ENCODE data around the gene LMBR1.
A peak's percentile ranks its signal among the peaks of the same experiment; 100 is the strongest.
"Not testable (repeated sequence)": the region's sequence is repeated elsewhere in the genome, so short reads cannot be mapped to it uniquely, and the experiment has no call there.

The LMBR1 gene

GRCh38 chr7:156655983-156656382 lies 237.0 kb downstream of the LMBR1 start:
- DNase-seq (ENCODE audit: low spot score) = no peak

GRCh38 chr7:156655251-156655650 lies 237.7 kb downstream of the LMBR1 start:
- DNase-seq (ENCODE audit: low spot score) = no peak

GRCh38 chr7:156654511-156655234 lies 238.3 kb downstream of the LMBR1 start:
- DNase-seq (ENCODE audit: low spot score) = no peak

DNA sequence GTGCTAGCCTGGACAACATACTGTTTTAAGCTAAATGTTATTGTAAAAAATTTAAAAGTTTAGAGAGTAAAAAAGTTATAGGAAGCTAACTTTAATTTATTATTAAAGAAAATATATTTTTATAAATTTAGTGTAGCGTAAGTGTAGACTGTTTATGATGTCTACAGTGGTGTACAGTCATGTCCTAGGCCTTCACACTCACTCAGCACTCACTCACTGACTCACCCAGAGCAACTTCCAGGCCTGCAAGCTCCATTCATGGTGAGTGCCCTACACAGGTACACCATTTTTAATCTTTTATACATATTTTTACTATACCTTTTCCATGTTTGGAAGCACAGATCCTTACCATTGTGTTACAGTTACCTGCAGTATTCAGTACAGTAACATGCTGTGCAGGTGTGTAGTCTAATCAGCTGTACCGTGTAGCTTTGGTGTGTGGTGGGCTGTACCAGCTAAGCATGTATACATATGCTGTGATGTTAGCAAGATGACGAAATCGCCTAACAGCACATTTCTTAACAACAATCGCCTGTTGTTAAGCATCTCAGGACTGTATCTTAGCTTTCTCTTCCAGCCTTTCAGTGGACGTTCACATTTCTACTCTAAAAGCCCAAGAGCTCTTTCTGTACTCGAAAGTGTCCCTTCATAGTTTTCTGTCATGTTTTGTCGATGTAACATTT lies 240.0 kb downstream of the LMBR1 start:
- DNase-seq (ENCODE audit: low spot score) = no peak

GRCh38 chr7:156651474-156651873 lies 241.5 kb downstream of the LMBR1 start:
- DNase-seq (ENCODE audit: low spot score) = no peak

DNA sequence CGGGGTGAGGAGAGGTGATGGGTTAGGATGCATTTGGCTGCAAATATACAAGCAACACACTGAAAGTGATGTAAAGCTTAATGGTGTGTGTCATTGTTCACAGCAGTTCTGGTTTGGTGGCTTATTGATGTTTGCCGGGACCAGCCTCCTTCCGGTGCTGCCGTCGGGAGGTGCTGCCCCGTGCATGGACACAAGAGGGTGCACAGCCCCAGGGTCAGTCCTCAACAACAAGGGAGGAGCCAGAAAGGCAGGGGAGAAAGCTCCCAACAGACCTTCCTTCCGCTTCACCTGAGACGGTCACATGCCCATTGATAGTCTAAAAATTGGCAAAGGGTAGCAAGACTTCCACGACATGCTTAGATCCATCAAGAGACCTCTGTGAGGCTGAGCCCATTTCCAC lies 242.9 kb downstream of the LMBR1 start:
- no peak for DNase-seq (ENCODE audit: low spot score)

GRCh38 chr7:156647330-156647729 lies 245.7 kb downstream of the LMBR1 start:
- DNase-seq (ENCODE audit: low spot score) = not testable (repeated sequence)

DNA sequence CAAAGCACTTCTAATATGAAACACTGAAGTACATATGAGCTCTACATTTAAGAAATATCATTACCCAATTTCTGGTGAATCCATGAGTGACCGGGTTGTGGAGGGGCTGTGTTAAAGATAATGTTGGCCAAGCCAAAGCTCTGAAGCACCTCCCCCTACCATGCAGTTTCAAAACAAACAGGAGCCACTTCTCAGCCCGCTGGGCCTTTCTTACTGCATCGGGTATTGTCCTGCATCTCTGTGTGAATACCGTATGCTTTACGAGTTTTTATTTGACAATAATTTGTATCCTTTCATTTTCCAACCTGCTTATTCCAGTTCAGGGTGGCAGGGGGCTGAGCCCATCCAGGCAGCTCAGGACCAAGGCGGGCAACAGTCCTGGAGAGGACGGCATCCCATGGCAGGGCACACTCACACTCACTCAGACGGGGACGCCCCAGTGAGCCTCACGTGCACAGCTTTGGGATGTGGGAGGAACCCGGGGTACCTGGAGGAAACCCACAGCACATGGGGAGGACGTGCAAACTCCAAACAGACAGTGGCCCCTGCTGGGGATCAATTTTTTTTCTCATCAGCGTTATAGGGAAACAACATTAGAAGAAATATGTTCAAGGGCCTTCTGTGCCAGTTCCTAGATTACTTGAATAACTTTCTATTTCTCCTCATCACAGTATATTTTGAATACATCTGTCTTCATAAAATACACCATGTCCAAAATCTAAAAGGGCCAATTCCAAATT lies 250.5 kb downstream of the LMBR1 start:
- DNase-seq (ENCODE audit: low spot score) = no peak

- DNase-seq (ENCODE audit: low spot score) = peak; percentile 61
Measured at GRCh38 chr7:156640949-156641485, 252.0 kb downstream of the LMBR1 start.

- peak; percentile 97 for DNase-seq (ENCODE audit: low spot score)
Measured at GRCh38 chr7:156640257-156640948, 252.6 kb downstream of the LMBR1 start, which contains the start of gene RNF32. TSS of gene RNF32 (plus strand) at chr7:156640774. CDS start at chr7:156643878, 3,104 bp downstream.

- DNase-seq (ENCODE audit: low spot score) = no peak
Measured at GRCh38 chr7:156639426-156640256, 253.3 kb downstream of the LMBR1 start.

DNA sequence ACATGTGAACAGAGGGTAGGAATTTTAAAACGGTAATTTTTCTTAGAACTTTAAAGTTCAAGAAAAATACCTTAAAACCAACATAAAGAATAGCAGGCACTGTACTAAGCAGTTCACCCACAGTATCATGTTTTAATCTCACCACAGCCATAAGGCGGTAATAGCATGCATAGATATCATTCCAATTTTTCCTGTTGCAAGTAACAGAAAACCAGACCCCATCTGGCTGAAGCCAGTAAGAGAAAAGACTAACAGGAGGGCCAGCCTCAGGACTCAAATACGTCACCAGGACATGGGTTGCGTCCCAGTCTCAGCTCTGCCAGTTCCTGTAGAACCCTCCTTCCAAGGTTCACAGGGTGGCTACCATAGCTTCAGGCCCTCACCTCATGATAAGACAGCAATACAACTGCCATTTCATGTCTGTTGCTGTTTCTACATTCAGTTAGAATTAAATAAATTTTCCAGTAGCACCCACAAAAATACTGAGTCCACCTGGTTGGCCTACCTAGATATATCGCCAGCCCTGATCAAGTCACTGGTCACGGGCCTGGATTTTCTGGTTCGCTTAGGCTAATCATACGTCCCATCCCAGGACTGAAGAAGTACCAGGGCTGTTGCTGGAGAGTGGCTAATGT lies 254.4 kb downstream of the LMBR1 start:
- no peak for DNase-seq (ENCODE audit: low spot score)

DNA sequence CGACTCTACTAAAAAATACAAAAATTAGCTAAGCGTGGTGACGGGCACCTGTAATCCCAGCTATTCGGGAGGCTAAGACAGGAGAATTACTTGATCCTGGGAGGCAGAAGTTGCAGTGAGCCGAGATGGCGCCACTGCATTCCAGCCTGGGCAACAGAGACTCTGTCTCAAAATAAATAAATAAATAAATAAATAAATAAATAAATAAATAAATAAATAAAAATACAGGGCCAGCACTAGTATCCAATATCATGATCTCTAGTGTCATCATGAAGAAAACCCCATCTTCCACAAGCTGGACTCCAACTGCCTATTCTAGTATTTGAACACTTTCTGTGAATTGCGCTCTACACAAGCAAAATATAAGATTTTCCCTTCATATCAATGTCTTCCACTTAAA lies 255.9 kb downstream of the LMBR1 start:
- DNase-seq (ENCODE audit: low spot score) = not testable (repeated sequence)

- DNase-seq (ENCODE audit: low spot score) = no peak
Measured at GRCh38 chr7:156635529-156636385, 257.2 kb downstream of the LMBR1 start.

DNA sequence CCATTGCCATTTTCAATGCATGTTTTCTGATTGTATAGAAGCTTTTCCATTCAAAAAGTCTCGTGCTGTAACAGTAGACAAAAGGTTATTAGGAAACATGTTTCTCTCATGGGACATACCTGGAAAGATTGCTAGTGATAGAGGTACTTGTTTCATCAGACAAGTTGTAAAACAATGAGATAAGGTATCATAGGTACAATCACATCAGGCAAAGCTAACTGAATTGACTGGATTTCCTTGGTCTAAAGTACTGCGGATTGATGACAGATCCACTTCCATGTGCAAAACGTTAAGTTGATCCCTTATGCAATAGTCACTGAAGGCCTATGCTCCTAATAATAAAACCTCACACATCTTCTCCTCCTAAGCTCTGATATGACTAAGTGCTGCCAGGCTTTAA lies 258.9 kb downstream of the LMBR1 start:
- DNase-seq (ENCODE audit: low spot score) = no peak

- no peak for DNase-seq (ENCODE audit: low spot score)
Measured at GRCh38 chr7:156629873-156630272, 263.1 kb downstream of the LMBR1 start.

DNA sequence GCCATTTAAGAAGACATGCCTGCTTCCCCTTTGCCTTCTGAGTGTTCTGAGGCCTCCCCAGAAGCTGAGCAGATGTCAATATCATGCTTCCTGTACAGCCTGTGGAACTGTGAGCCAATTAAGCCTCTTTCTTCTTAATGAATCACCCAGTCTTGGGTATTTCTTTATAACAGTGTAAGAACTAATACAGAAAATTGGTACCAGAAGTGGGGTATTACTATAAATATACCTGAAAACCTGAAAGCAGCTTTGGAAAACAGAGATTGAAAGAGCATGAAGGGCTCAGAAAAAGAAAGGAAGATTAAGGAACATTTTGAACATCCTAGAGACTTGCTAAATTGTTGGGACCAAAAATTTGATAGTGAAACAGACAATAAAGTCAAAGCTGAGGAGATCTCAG lies 264.4 kb downstream of the LMBR1 start:
- no peak for DNase-seq (ENCODE audit: low spot score)

Data from CD4-positive, alpha-beta T cell treated with Interleukin-15 for 4 hours (primary cell).